Measurements from ENCODE around the gene MARCHF9.

Gene MARCHF9

GRCh38 chr12:57724003-57724935 is 30.6 kb upstream of the MARCHF9 start:
- Histone ChIP-seq H3K4me3 (IDR thresholded peaks at IDR 0.05; ENCODE audit: insufficient read depth, low read depth, low read length) (no peak overlapping the region), H3K27ac (no peak overlapping the region), H3K4me1 (ENCODE audit: low read depth, poor library complexity, severe bottlenecking) (no peaks in the 10 kb centered on the region), H3K27me3 (ENCODE audit: insufficient read depth, low read depth) (no peaks in the 10 kb centered on the region; the same call in 1 of the 2 replicates), H2AFZ (ENCODE audit: low read depth) (no peak overlapping the region), H3K4me2 (no peak overlapping the region), H4K20me1 (ENCODE audit: insufficient read depth) (no peaks in the 10 kb centered on the region), H3K9ac (no peak overlapping the region), H3K36me3 (ENCODE audit: insufficient read depth) (no peaks in the 10 kb centered on the region; the same call in 1 of the 2 replicates), H3K79me2 (ENCODE audit: insufficient read depth, low read depth) (no peaks in the 10 kb centered on the region)
- TF ChIP-seq, protein P1, sequence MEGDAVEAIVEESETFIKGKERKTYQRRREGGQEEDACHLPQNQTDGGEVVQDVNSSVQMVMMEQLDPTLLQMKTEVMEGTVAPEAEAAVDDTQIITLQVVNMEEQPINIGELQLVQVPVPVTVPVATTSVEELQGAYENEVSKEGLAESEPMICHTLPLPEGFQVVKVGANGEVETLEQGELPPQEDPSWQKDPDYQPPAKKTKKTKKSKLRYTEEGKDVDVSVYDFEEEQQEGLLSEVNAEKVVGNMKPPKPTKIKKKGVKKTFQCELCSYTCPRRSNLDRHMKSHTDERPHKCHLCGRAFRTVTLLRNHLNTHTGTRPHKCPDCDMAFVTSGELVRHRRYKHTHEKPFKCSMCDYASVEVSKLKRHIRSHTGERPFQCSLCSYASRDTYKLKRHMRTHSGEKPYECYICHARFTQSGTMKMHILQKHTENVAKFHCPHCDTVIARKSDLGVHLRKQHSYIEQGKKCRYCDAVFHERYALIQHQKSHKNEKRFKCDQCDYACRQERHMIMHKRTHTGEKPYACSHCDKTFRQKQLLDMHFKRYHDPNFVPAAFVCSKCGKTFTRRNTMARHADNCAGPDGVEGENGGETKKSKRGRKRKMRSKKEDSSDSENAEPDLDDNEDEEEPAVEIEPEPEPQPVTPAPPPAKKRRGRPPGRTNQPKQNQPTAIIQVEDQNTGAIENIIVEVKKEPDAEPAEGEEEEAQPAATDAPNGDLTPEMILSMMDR (conservative IDR thresholded peaks at IDR 0.05; ENCODE audit: low read depth, low read length), result no peak

DNA sequence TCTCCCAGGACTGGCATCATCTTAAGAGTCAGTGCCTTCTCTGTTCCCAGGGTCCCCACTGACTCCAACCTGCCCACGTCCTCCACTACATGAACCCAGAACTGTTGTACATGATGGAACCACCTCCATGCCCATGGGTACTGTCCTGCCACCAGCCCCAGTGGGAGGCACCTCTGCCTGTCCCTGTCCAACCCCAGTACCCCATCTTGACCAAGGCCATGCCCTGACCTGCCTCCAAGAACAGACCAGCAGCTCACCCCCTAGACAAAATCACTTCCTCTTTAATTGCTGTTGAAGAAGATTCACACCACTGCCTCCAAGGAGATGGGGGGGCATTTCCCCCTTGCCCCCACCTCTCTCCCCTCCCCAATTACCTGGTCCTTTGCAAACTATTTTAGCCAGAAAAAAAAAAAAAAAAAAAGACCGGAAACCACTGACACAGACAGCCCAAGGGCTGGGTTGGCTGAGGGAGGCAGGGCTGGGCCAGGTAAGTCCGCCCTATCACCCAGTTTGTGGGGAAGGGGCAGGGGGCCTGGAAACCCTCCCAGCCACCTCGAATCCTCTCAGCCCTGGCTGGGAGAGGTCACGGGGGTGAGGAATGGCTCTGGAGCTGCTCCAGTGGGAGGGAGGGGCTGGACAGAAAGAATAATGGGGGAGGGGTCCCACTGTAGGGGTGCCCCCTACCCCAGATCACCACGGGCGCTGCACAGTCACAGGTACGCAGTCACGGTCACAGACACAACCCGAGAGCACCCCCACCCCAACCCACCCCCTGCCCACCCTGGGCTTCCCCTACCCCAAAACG is 29.8 kb upstream of the MARCHF9 start:
- no peak overlapping the region for H3K27ac ChIP-seq
- H3K27me3 ChIP-seq (ENCODE audit: insufficient read depth, low read depth), result peaks cover 2% of the 10 kb centered on the region; the same call in 1 of the 2 replicates
- H3K9ac ChIP-seq, result no peak overlapping the region
- H2AFZ ChIP-seq (ENCODE audit: low read depth), result no peak overlapping the region
- H3K36me3 ChIP-seq (ENCODE audit: insufficient read depth), result no peaks in the 10 kb centered on the region
- H3K79me2 ChIP-seq (ENCODE audit: insufficient read depth, low read depth), result no peaks in the 10 kb centered on the region
- no peaks in the 10 kb centered on the region for H4K20me1 ChIP-seq (ENCODE audit: insufficient read depth)
- TF ChIP-seq, protein P1 (conservative IDR thresholded peaks at IDR 0.05; ENCODE audit: low read depth, low read length), result no peak
- H3K4me1 ChIP-seq (ENCODE audit: low read depth, poor library complexity, severe bottlenecking), result no peaks in the 10 kb centered on the region
- H3K4me3 ChIP-seq (IDR thresholded peaks at IDR 0.05; ENCODE audit: insufficient read depth, low read depth, low read length), result no peak overlapping the region
- H3K4me2 ChIP-seq, result no peak overlapping the region

GRCh38 chr12:57725851-57726150 is 29.1 kb upstream of the MARCHF9 start:
- TF ChIP-seq, protein P1 (conservative IDR thresholded peaks at IDR 0.05; ENCODE audit: low read depth, low read length), result no peak
- H3K27me3 ChIP-seq (ENCODE audit: insufficient read depth, low read depth), result peaks cover 9% of the 10 kb centered on the region; the same call in 1 of the 2 replicates
- no peak overlapping the region for H2AFZ ChIP-seq (ENCODE audit: low read depth)
- no peak overlapping the region for H3K4me3 ChIP-seq (IDR thresholded peaks at IDR 0.05; ENCODE audit: insufficient read depth, low read depth, low read length)
- no peaks in the 10 kb centered on the region for H3K4me1 ChIP-seq (ENCODE audit: low read depth, poor library complexity, severe bottlenecking)
- no peak overlapping the region for H3K27ac ChIP-seq
- H3K79me2 ChIP-seq (ENCODE audit: insufficient read depth, low read depth), result no peaks in the 10 kb centered on the region
- no peaks in the 10 kb centered on the region for H4K20me1 ChIP-seq (ENCODE audit: insufficient read depth)
- no peaks in the 10 kb centered on the region for H3K36me3 ChIP-seq (ENCODE audit: insufficient read depth)
- H3K9ac ChIP-seq, result no peak overlapping the region
- no peak overlapping the region for H3K4me2 ChIP-seq

DNA sequence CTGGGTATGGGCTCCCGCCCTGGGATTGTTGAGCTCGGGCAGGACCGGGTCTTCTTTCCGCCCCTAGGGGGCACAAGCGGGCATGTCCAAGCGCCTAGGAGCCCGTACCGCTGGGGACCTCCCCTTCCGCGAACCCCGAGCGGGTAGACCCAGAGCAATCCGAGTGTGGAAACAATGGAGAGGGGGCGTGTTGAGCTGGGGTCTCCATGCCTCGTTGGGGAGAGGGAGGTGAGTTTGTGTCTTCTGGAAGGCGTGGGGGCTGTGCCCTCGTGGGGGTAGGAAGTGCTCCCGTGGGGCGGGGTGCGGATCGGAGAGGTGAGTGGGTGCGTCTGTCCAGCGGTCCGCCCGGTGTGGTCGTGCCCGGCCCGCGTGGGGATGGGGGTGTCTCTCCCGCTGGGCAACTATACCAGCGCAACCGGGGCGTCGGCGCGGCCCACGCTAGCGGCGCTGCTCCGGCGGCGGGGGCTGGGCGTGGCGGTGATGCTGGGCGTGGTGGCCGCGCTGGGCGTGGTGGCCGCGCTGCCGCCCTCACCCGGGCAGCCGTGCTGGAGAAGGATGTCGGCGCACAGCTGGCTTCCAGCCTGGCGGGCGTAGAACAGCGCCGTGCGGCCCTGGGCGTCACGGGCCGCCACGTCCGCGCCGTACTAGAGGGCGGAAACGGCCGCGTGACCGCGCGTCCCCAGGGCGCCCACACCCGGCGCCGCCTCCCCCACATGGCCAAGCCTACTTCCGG is 28.6 kb upstream of the MARCHF9 start:
- H3K9ac ChIP-seq, result no peak overlapping the region
- H3K36me3 ChIP-seq (ENCODE audit: insufficient read depth), result no peaks in the 10 kb centered on the region
- TF ChIP-seq, protein P1 (conservative IDR thresholded peaks at IDR 0.05; ENCODE audit: low read depth, low read length), result peak; percentile 63
- no peaks in the 10 kb centered on the region for H3K4me1 ChIP-seq (ENCODE audit: low read depth, poor library complexity, severe bottlenecking)
- H3K4me2 ChIP-seq, result no peak overlapping the region
- H3K27me3 ChIP-seq (ENCODE audit: insufficient read depth, low read depth), result peaks cover 14% of the 10 kb centered on the region; the same call in 1 of the 2 replicates
- H2AFZ ChIP-seq (ENCODE audit: low read depth), result no peak overlapping the region
- H3K27ac ChIP-seq, result no peak overlapping the region
- no peaks in the 10 kb centered on the region for H3K79me2 ChIP-seq (ENCODE audit: insufficient read depth, low read depth)
- no peak overlapping the region for H3K4me3 ChIP-seq (IDR thresholded peaks at IDR 0.05; ENCODE audit: insufficient read depth, low read depth, low read length)
- H4K20me1 ChIP-seq (ENCODE audit: insufficient read depth), result no peaks in the 10 kb centered on the region

Data from KMS-11 (cell line).